ENCODE data around the gene ADAMTS16.

ADAMTS16 gene

DNA sequence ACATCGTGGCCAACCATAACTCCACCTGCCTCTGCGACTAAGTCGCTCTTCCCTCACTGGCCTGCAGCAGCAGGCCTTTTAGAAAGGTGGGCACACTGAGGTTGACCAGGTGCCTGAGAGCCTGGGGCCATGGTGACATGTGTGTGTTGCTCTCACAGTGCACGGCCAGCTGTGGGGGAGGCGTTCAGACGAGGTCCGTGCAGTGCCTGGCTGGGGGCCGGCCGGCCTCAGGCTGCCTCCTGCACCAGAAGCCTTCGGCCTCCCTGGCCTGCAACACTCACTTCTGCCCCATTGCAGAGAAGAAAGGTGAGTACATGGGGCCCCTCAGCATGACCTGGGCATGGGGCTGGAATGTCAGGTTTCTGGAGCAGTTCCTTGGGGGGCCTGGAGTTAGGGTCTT lies 177.8 kb downstream of the ADAMTS16 start:
- DNase-seq = no peak

- DNase-seq = no peak
Observed at GRCh38 chr5:5318426-5319190, 178.5 kb downstream of the ADAMTS16 start.

GRCh38 chr5:5320062-5320805 lies 180.1 kb downstream of the ADAMTS16 start:
- no peak for DNase-seq

DNA sequence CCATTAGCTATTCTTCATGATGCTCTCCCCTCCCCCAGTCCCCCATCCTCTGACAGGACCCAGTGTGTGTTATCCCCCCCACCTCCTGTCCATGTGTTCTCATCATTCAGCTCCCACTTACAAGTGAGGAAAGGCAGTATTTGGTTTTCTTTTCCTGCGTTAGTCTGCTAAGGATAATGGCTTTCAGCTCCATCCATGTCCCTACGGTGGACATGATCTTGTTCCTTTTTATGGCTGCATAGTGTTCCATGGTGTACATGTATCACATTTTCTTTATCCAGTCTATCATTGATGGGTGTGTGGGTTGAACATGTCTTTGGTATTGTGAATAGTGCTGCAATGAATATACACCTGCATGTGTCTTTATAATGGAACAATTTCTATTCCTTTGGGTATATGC lies 181.0 kb downstream of the ADAMTS16 start:
- DNase-seq = no peak

- DNase-seq = no peak
Observed at GRCh38 chr5:5323551-5323950, 183.4 kb downstream of the ADAMTS16 start.

DNA sequence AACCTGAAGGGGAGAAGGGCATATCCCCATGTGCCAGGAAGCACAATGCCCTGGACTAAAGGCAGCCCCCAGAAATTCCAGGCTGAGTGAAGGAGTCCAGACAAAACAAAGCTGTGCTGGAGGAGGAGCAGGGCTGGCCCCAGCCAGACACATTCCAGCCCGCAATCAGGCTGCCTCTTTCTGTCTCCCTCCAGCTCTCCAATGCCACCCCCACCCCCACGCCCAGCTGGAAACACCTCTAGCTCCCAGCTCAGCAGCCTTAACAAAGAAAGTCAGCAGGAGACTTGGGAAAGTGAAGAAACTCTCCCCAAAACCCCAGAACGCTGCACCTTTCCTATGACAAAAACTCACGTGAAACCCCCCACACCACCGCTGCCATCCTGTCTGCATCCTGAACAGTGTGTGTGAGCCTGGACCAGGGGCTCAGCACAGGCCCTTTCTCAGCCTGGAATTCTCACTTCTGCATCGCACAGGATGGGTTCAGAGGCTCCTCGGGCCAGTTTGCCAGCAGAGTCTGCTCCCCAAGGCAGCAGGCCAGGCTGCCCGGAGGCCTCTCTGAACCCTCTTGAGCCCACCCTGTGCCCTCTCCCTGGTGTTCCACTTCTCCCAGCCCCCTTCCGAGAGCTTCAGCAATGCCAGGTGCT lies 186.1 kb downstream of the ADAMTS16 start:
- DNase-seq = no peak

- DNase-seq = no peak
Observed at GRCh38 chr5:5327126-5327525, 187.0 kb downstream of the ADAMTS16 start.

GRCh38 chr5:5330728-5331452 lies 190.8 kb downstream of the ADAMTS16 start:
- no peak for DNase-seq

GRCh38 chr5:5331848-5332247 lies 191.7 kb downstream of the ADAMTS16 start:
- no peak for DNase-seq

- DNase-seq = no peak
Observed at GRCh38 chr5:5332287-5332686, 192.2 kb downstream of the ADAMTS16 start.

- no peak for DNase-seq
Observed at GRCh38 chr5:5335107-5335506, 195.0 kb downstream of the ADAMTS16 start.

GRCh38 chr5:5335700-5336264 lies 195.7 kb downstream of the ADAMTS16 start:
- DNase-seq = no peak

GRCh38 chr5:5339257-5339656 lies 199.1 kb downstream of the ADAMTS16 start:
- DNase-seq = no peak

DNA sequence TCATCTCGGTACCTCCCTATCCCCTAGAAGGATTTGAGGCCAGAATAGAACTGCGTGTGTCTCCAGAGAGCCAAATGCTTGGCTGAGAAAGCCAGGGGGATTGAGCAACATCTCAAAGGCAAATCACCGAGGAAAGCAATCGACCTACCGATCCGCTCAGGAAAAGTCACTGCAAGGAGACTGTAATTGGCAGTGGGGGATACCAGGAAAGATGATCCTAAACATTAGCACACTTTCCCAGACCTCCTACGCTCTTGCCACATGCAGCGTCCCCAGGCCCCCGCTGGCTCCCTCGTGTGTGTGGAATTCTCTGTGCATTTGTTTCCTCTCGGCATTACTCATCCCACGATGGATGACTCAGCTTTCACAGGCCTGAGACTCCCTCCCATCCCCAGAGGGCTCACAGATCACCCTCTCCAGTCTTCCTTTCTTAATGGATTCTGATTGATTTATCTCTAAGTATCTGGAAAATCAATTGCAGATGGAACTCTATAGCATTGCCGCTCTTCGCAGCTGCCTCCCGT lies 200.1 kb downstream of the ADAMTS16 start:
- no peak for DNase-seq

DNA sequence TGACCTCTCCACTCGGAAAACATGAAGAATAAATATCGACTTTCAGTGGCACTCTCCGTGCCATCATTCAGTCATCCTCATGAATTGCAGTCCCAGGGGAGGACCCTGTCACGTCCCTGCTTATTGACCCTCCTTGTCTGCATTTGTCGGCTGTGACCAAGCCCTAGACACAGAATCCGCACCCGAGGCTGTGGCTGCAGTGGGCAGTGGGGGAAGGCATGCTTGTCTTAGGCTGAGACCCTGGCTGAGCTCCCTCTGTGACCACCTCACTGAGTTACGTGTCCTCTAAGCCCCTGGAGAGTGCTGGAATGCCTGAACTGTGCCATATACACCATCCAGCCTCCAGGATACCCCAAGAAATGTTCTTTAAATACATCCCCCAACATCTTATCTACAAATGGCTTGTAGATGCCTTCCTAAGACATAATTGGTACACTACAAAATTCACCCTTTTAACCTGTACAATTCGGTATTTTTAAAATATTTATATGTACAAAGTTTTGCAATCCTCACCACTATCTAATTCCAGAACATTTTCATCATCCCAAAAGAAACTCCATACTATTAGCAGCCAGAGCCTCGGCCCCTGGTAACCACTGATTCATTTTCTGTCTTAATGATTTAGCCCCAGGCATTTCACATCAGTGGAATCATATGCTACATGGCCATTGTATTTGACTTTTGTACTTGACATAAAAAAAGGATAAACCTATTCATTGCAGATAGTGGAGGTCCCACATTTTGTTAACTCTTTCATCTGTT lies 201.6 kb downstream of the ADAMTS16 start:
- no peak for DNase-seq

DNA sequence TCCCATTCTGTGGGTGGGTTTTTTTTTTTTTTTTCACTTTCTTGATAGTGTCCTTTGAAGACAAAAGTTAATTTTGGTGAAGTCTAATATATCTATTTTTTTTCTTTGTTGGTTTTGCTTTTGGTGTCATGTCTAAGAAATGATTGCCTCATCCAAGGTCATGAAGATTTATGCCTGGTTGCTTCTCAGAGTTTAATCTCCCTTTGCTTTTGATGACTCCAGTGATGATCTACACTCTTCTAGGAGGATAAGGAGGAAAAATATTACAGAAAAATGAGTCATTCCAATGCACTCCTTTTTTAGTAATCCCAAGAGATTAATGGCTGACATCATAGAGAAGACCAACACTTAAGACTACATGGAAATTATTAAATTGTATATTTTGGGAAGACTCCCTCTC lies 202.7 kb downstream of the ADAMTS16 start:
- no peak for DNase-seq

- DNase-seq = no peak
Observed at GRCh38 chr5:5343568-5343967, 203.4 kb downstream of the ADAMTS16 start.

DNA sequence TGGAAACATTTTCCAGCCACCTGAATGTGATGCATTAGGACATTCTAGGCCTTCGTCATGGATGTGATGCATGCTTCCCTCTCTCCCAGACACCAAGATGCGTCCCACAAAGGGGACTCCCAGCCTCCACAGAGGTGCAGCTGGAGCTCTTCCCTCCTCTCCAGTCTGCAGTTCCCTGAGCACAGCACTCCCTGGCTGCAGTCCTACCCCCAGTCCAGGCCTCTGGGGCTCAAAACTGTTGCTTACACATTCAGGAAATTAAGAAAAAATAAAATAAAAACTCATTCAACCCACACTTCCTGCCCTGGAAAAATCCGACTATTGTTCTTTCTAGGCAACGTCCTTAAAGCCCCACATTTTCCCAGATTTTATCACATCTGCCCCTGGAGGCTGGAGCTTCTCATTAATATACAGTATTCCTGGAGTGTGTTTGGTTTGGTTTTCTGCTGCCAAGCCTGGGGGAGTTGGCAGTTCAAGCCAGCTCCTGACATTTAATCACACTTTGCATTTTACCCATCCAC lies 204.0 kb downstream of the ADAMTS16 start:
- no peak for DNase-seq

GRCh38 chr5:5344606-5345005 lies 204.5 kb downstream of the ADAMTS16 start:
- DNase-seq = no peak

- DNase-seq = no peak
Observed at GRCh38 chr5:5347442-5347841, 207.3 kb downstream of the ADAMTS16 start.

DNA sequence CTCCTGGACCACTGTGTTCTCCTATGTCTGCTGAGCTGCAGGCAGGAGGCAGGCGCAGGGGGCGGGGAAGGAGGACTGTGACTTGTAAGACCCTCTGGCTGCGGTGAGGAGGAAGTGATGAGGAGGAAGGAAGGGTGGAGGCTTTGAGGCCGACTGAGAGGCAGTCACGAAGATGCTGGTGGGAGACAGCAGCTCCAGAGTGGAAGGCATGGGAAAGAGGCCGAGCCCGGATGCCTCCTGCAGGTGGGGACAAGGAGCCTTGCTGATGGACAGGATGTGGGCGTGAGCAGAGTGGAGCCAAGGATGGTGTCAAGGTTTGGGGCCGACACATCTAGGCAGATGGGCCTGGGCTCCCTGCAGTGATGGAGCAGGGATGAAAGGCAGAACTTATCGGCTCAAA lies 208.0 kb downstream of the ADAMTS16 start:
- DNase-seq = no peak

- DNase-seq = no peak
Observed at GRCh38 chr5:5348576-5348975, 208.4 kb downstream of the ADAMTS16 start.

Data from T-helper 1 cell (primary cell).